WTC11 (cell line): ENCODE data around the gene CYB5A. TPM values are rescaled to one million over a fixed set of nuclear protein-coding genes. Genes with fewer than 3 reads are reported as not detected.

Source experiments
- ATAC-seq: fragments of 200-7000 bp; cut with Tn5 transposase; 2 replicates; pipeline ENCODE4 v1.10.0; 2021; ENCODE audit warnings: mild to moderate bottlenecking, moderate library complexity
- CTCF ChIA-PET: fragments of 300-600 bp; sonication (Branson Sonifier 250); formaldehyde crosslinking; loops from one replicate; lab custom pipeline; 2021; ENCODE audit warnings: antibody characterized with exemption; lab: Charles Lee
- POLR2A ChIA-PET: fragments of 350-600 bp; sonication (Branson Sonifier 250); formaldehyde crosslinking; loops from one replicate; lab custom pipeline; 2021; ENCODE audit warnings: antibody characterized with exemption; lab: Charles Lee
- DNase-seq: peaks from one replicate; pipeline ENCODE4 v3.0.0; 2021; ENCODE audit warnings: low spot score
- H3K27ac Mint-ChIP-seq: 2 replicates; pipeline ENCODE4 v1.8.0; 2021; ENCODE audit warnings: mixed read lengths
- H3K27me3 Mint-ChIP-seq: 2 replicates; pipeline ENCODE4 v1.8.0; 2021; ENCODE audit warnings: low read depth, mild to moderate bottlenecking, moderate library complexity, mixed read lengths
- H3K36me3 Mint-ChIP-seq: 2 replicates; pipeline ENCODE4 v1.8.0; 2021; ENCODE audit warnings: mixed read lengths
- H3K4me1 Mint-ChIP-seq: 2 replicates; pipeline ENCODE4 v1.8.0; 2022; ENCODE audit warnings: mixed read lengths
- H3K4me3 Mint-ChIP-seq: 2 replicates; pipeline ENCODE4 v1.8.0; 2021; ENCODE audit warnings: mild to moderate bottlenecking, moderate library complexity, mixed read lengths
- H3K9me3 Mint-ChIP-seq: 2 replicates; pipeline ENCODE4 v1.8.0; 2021; ENCODE audit warnings: mixed read lengths
- CREB1 ChIP-seq: sonication (generic); formaldehyde crosslinking; IDR thresholded peaks from 2 replicates; pipeline ENCODE4 v1.8.0; 2023; ENCODE audit warnings: mild to moderate bottlenecking, missing genetic modification reagents
- CREM ChIP-seq: sonication (generic); formaldehyde crosslinking; IDR thresholded peaks from 2 replicates; pipeline ENCODE4 v1.8.1; 2022; ENCODE audit warnings: mild to moderate bottlenecking, missing genetic modification reagents, moderate library complexity
- GRHL2 ChIP-seq: fragments of 250-450 bp; sonication (Bioruptor Pico); IDR thresholded peaks from 2 replicates; pipeline ENCODE4 v1.8.0; 2022; ENCODE audit warnings: mild to moderate bottlenecking, moderate library complexity; ENCODE audit not compliant: insufficient replicate concordance, severe bottlenecking
- NFE2L1 ChIP-seq: sonication (generic); formaldehyde crosslinking; IDR thresholded peaks from 2 replicates; pipeline ENCODE4 v1.8.1; 2023; ENCODE audit warnings: missing genetic modification reagents
- NR3C1 ChIP-seq: sonication (generic); formaldehyde crosslinking; conservative IDR thresholded peaks from 2 replicates; pipeline ENCODE4 v1.8.1; 2023; ENCODE audit warnings: low read depth, mild to moderate bottlenecking, missing genetic modification reagents
- OVOL2 ChIP-seq: fragments of 250-450 bp; sonication (Bioruptor Pico); IDR thresholded peaks from 2 replicates; pipeline ENCODE4 v1.9.0; 2021; ENCODE audit warnings: mild to moderate bottlenecking, borderline replicate concordance
- TEAD4 ChIP-seq: sonication (generic); formaldehyde crosslinking; IDR thresholded peaks from 2 replicates; pipeline ENCODE4 v1.8.0; 2022; ENCODE audit warnings: mild to moderate bottlenecking, missing genetic modification reagents
- ZBTB43 ChIP-seq: sonication (generic); formaldehyde crosslinking; IDR thresholded peaks from 2 replicates; pipeline ENCODE4 v1.8.1; 2023; ENCODE audit warnings: mild to moderate bottlenecking, missing genetic modification reagents
- ZNF138 ChIP-seq: sonication (generic); formaldehyde crosslinking; conservative IDR thresholded peaks from 2 replicates; pipeline ENCODE4 v1.8.1; 2022; ENCODE audit warnings: mild to moderate bottlenecking, moderate library complexity, missing genetic modification reagents
- ZNF263 ChIP-seq: sonication (generic); formaldehyde crosslinking; IDR thresholded peaks from 2 replicates; pipeline ENCODE4 v1.8.1; 2022; ENCODE audit warnings: low read depth, mild to moderate bottlenecking, moderate library complexity, missing genetic modification reagents
- ZNF396 ChIP-seq: fragments of 250-450 bp; sonication (Bioruptor Pico); IDR thresholded peaks from 2 replicates; pipeline ENCODE4 v1.8.0; 2021; ENCODE audit warnings: mild to moderate bottlenecking, moderate library complexity, borderline replicate concordance
- ZNF416 ChIP-seq: fragments of 250-450 bp; sonication (Bioruptor Pico); IDR thresholded peaks from 2 replicates; pipeline ENCODE4 v1.9.0; 2021; ENCODE audit warnings: mild to moderate bottlenecking, inconsistent platforms
- total RNA-seq: library from RNA; stranded (reverse); gene quantifications from 3 replicates; pipeline ENCODE4 v1.2.3, GENCODE V29; 2021
- TF ChIP-seq, protein P1 (sequence below): fragments of 250-450 bp; sonication (Bioruptor Pico); conservative IDR thresholded peaks from 2 replicates; pipeline ENCODE4 v1.9.0; 2021; ENCODE audit warnings: mild to moderate bottlenecking
- TF ChIP-seq, protein P2 (sequence below): fragments of 250-450 bp; sonication (Bioruptor Pico); IDR thresholded peaks from 2 replicates; pipeline ENCODE4 v2.1.2; 2022; ENCODE audit warnings: mild to moderate bottlenecking, moderate library complexity
- TF ChIP-seq, protein P3 (sequence below): fragments of 250-450 bp; sonication (Bioruptor Pico); IDR thresholded peaks from 2 replicates; pipeline ENCODE4 v1.9.0; 2021; ENCODE audit warnings: mild to moderate bottlenecking
- TF ChIP-seq, protein P4 (sequence below): sonication (generic); formaldehyde crosslinking; IDR thresholded peaks from 2 replicates; pipeline ENCODE4 v1.8.1; 2023; ENCODE audit warnings: mild to moderate bottlenecking, missing genetic modification reagents, borderline replicate concordance
- TF ChIP-seq, protein P5 (sequence below): sonication (generic); formaldehyde crosslinking; IDR thresholded peaks from 2 replicates; pipeline ENCODE4 v1.8.1; 2022; ENCODE audit warnings: missing genetic modification reagents, borderline replicate concordance
- TF ChIP-seq, protein P6 (sequence below): sonication (generic); formaldehyde crosslinking; IDR thresholded peaks from 2 replicates; pipeline ENCODE4 v1.8.0; 2022; ENCODE audit warnings: mild to moderate bottlenecking, missing genetic modification reagents

Gene CYB5A
- total RNA-seq, 1 experiment from 2014 or later = 127 TPM

DNA sequence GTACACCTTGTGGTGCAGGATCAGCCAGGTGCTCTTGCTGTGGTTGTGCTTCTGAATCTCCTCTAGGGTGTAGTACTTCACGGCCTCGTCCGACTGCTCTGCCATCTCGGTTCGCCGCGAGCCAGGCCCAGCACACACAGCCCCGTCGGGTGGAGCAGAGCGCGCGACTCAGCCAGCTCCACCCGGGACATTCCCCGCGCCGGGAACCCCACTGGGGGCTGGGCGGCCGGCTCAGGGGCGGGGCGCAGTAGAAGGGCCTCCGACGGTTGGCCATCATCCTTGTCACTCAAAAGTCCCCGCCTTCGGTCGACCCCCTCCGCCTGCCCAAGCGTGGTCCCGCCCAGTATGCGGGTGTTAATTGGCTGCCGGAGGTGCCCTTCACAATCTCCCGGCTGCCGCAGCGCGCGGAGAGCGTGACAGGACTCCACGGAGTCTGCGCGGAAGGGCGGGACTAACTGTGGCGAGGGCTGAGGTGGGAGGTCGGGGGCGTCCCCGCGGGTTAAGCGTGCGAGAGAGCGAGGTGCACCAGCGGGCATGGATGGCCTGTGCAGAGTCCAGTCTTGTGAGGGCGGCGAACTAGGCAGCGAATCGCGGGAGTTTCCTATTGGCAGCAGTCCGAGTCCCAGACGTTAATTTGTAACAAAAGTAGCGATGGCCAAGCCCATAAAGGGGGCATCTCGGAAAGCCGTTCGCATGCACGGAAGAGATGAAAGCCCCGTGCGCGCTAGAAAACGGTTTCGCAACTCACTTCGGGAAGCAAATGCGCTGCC is at the start of gene CYB5A (continued):
- TF ChIP-seq ZBTB43 (no peak), GRHL2 (CRISPR knock-in tag) (no peak), NR3C1 (CRISPR knock-in tag) (0 out of 2 replicates have a peak, but pooled peaks have one; percentile 31), ZNF396 (CRISPR knock-in tag) (no peak), ZNF138 (CRISPR knock-in tag) (no peak; the same call in 1 of the 2 replicates)
- TF ChIP-seq, protein P1, sequence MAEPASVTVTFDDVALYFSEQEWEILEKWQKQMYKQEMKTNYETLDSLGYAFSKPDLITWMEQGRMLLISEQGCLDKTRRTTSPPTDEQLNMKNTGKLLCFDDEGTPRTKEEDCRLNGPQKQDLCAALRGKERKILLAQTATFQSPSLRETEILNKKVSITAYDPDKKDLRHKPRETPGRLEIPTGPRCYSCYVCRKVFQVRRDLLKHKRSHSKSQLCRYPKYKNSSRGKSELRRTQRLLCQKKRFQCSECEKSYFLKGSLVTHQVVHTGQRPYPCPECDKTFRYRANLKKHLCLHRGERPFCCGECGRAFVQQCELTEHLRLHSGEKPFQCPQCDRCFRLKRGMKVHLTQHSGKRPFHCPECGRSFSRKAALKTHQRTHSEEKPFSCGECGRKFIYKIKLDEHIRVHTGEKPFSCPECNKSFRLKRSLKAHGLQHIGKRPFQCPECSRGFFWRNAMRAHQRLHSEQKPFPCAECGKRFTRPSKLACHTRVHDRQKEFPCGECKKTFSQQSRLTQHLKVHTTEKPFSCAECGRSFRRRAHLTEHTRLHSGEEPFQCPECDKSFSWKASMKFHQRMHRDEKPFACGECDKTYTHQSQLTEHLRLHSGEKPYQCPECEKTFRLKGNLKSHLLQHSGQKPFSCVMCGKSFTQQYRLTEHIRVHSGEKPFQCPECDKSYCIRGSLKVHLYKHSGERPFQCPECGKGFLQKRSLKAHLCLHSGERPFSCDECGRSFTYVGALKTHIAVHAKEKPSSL = no peak
- TF ChIP-seq, protein P2, sequence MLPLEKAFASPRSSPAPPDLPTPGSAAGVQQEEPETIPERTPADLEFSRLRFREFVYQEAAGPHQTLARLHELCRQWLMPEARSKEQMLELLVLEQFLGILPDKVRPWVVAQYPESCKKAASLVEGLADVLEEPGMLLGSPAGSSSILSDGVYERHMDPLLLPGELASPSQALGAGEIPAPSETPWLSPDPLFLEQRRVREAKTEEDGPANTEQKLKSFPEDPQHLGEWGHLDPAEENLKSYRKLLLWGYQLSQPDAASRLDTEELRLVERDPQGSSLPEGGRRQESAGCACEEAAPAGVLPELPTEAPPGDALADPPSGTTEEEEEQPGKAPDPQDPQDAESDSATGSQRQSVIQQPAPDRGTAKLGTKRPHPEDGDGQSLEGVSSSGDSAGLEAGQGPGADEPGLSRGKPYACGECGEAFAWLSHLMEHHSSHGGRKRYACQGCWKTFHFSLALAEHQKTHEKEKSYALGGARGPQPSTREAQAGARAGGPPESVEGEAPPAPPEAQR (CRISPR knock-in tag) = no peak
- TF ChIP-seq, protein P3, sequence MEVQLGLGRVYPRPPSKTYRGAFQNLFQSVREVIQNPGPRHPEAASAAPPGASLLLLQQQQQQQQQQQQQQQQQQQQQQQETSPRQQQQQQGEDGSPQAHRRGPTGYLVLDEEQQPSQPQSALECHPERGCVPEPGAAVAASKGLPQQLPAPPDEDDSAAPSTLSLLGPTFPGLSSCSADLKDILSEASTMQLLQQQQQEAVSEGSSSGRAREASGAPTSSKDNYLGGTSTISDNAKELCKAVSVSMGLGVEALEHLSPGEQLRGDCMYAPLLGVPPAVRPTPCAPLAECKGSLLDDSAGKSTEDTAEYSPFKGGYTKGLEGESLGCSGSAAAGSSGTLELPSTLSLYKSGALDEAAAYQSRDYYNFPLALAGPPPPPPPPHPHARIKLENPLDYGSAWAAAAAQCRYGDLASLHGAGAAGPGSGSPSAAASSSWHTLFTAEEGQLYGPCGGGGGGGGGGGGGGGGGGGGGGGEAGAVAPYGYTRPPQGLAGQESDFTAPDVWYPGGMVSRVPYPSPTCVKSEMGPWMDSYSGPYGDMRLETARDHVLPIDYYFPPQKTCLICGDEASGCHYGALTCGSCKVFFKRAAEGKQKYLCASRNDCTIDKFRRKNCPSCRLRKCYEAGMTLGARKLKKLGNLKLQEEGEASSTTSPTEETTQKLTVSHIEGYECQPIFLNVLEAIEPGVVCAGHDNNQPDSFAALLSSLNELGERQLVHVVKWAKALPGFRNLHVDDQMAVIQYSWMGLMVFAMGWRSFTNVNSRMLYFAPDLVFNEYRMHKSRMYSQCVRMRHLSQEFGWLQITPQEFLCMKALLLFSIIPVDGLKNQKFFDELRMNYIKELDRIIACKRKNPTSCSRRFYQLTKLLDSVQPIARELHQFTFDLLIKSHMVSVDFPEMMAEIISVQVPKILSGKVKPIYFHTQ (CRISPR knock-in tag) = no peak
- TF ChIP-seq, protein P4, sequence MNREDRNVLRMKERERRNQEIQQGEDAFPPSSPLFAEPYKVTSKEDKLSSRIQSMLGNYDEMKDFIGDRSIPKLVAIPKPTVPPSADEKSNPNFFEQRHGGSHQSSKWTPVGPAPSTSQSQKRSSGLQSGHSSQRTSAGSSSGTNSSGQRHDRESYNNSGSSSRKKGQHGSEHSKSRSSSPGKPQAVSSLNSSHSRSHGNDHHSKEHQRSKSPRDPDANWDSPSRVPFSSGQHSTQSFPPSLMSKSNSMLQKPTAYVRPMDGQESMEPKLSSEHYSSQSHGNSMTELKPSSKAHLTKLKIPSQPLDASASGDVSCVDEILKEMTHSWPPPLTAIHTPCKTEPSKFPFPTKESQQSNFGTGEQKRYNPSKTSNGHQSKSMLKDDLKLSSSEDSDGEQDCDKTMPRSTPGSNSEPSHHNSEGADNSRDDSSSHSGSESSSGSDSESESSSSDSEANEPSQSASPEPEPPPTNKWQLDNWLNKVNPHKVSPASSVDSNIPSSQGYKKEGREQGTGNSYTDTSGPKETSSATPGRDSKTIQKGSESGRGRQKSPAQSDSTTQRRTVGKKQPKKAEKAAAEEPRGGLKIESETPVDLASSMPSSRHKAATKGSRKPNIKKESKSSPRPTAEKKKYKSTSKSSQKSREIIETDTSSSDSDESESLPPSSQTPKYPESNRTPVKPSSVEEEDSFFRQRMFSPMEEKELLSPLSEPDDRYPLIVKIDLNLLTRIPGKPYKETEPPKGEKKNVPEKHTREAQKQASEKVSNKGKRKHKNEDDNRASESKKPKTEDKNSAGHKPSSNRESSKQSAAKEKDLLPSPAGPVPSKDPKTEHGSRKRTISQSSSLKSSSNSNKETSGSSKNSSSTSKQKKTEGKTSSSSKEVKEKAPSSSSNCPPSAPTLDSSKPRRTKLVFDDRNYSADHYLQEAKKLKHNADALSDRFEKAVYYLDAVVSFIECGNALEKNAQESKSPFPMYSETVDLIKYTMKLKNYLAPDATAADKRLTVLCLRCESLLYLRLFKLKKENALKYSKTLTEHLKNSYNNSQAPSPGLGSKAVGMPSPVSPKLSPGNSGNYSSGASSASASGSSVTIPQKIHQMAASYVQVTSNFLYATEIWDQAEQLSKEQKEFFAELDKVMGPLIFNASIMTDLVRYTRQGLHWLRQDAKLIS = no peak

DNA sequence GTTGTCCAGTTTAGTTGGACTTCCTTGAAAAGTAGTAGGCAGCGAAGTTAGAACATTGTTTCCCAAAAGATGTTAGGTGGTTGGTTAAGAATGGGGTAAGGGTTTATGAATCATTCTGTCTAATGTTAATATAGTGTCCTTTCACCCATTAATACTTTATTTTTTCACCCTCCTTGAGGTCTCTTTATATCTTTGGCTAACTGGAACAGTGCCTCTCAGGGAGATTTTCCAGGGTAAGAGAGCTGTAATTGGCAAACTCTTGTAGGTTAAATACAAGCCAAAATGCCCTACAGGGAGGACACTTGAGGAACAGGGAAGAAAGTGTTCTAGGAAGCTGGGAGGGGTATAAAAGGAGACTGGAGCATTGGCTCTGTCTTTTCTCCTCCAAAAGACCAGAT is 46.1 kb upstream of the CYB5A start:
- no peak overlapping the region for H3K27ac Mint-ChIP-seq
- no peaks in the 10 kb centered on the region for H3K27me3 Mint-ChIP-seq
- ATAC-seq (no peak), DNase-seq (no peak)
- ChIA-PET POLR2A (no interaction called here), CTCF (interaction anchor here (1.1 to 2.2 kb wide), 4 partner anchors 28 to 214 kb away, joined by 3 to 7 read pairs (median 6); no protein-coding TSS in a partner anchor)
- peaks cover 20% of the 10 kb centered on the region for H3K4me1 Mint-ChIP-seq
- peaks cover 7% of the 10 kb centered on the region for H3K9me3 Mint-ChIP-seq
- no peaks in the 10 kb centered on the region for H3K36me3 Mint-ChIP-seq
- H3K4me3 Mint-ChIP-seq = no peak overlapping the region
- TF ChIP-seq CREM (no peak), OVOL2 (CRISPR knock-in tag) (no peak), ZNF416 (CRISPR knock-in tag) (no peak), NFE2L1 (CRISPR knock-in tag) (no peak), ZNF263 (CRISPR knock-in tag) (no peak), TEAD4 (no peak), CREB1 (no peak)
- TF ChIP-seq, protein P5, sequence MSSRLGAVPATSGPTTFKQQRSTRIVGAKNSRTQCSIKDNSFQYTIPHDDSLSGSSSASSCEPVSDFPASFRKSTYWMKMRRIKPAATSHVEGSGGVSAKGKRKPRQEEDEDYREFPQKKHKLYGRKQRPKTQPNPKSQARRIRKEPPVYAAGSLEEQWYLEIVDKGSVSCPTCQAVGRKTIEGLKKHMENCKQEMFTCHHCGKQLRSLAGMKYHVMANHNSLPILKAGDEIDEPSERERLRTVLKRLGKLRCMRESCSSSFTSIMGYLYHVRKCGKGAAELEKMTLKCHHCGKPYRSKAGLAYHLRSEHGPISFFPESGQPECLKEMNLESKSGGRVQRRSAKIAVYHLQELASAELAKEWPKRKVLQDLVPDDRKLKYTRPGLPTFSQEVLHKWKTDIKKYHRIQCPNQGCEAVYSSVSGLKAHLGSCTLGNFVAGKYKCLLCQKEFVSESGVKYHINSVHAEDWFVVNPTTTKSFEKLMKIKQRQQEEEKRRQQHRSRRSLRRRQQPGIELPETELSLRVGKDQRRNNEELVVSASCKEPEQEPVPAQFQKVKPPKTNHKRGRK (CRISPR knock-in tag) = no peak
- TF ChIP-seq, protein P6, sequence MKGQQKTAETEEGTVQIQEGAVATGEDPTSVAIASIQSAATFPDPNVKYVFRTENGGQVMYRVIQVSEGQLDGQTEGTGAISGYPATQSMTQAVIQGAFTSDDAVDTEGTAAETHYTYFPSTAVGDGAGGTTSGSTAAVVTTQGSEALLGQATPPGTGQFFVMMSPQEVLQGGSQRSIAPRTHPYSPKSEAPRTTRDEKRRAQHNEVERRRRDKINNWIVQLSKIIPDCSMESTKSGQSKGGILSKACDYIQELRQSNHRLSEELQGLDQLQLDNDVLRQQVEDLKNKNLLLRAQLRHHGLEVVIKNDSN (CRISPR knock-in tag) = no peak
